Right lobe of liver (tissue), 4 donors: ENCODE measurements around the gene ADAM23.

Source experiments
- POLR2A ChIP-seq: fragments of 450-650 bp; IDR thresholded peaks from one replicate; pipeline ENCODE4 v1.6.1; 2017; ENCODE audit warnings: antibody characterized with exemption, mild to moderate bottlenecking
- TF ChIP-seq, protein P1 (sequence below), 4 donors: fragments of 200-600 bp in 3 of 4; fragments of 450-650 bp in 1 of 4; IDR thresholded peaks; one replicate each; pipeline versions ENCODE4 v1.5.1 to v1.8.0; 2016 to 2022; ENCODE audit warnings: antibody characterized with exemption in 4 of 4, mild to moderate bottlenecking in 2 of 4
- donor health status: DM: no; HTN: no; CAD: no.
- donor health status: DM: no; HTN: no; CAD: no.
- donor health status: DM: no; HTN: yes; CAD: no.

DNA sequence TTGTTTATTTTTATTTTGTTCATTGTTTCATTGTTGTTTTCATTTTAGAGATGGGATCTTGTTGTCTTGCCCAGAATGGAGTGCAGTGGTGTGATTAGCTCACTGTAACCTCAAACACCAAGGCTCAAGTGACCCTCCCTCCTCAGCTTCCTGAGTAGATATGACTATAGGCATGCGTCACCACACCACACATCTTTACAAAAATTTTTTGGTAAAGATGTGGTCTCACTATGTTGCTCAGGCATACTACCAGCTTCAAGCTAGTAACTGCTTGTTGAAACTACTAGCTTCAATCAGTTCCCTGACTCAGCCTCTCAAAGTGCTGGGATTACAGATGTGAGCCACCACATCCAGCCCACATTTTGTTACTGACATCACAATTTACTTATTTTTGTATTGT lies 213.8 kb downstream of the ADAM23 start:
- TF ChIP-seq, protein P1, sequence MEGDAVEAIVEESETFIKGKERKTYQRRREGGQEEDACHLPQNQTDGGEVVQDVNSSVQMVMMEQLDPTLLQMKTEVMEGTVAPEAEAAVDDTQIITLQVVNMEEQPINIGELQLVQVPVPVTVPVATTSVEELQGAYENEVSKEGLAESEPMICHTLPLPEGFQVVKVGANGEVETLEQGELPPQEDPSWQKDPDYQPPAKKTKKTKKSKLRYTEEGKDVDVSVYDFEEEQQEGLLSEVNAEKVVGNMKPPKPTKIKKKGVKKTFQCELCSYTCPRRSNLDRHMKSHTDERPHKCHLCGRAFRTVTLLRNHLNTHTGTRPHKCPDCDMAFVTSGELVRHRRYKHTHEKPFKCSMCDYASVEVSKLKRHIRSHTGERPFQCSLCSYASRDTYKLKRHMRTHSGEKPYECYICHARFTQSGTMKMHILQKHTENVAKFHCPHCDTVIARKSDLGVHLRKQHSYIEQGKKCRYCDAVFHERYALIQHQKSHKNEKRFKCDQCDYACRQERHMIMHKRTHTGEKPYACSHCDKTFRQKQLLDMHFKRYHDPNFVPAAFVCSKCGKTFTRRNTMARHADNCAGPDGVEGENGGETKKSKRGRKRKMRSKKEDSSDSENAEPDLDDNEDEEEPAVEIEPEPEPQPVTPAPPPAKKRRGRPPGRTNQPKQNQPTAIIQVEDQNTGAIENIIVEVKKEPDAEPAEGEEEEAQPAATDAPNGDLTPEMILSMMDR (IDR thresholded peaks at IDR 0.05): no peak
- TF ChIP-seq POLR2A: no peak
